Left lobe of liver (tissue), 2 donors: Measurements from ENCODE around the gene CD2AP. TPM values are rescaled to one million over a fixed set of nuclear protein-coding genes. Genes with fewer than 3 reads are reported as not detected.

Experiments used
- ATAC-seq: fragments of 200-7000 bp; cut with Tn5 transposase; one replicate; pipeline ENCODE4 v1.9.1; 2020; ENCODE audit warnings: mild to moderate bottlenecking, moderate library complexity
- DNase-seq: peaks from one replicate; pipeline ENCODE4 v3.0.0-alpha.2; 2020; ENCODE audit warnings: low spot score
- total RNA-seq: library from RNA; stranded (reverse); gene quantifications from one replicate; pipeline ENCODE4 v1.2.1, GENCODE V29; 2021
- donor health status: DM: no; HTN: no; CAD: no; lungs with moderate emphysema.
- donor health status: DM: no; HTN: yes; CAD: no.

Gene CD2AP
- total RNA-seq, 1 donor from 2014 or later, result 10.7 TPM

DNA sequence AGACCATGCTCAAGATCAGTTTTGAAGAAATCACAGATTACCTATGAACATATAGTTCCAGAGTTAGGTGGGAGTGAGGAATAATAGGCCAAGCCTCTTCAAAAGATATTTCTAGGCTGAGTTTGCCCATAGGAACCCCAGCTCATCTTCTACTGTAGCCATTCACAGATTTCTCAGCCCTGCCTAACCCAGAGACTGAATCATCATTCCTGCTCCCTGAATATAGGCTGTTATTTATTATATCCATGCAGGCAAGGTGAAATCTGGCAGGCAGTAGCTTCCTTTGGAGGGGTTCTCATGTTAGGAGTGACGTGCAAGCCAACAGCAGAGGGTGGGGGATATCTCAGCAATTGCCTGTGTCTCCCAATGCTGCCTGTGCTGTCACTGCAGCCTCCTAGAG is 195.2 kb downstream of the CD2AP start:
- no peak for DNase-seq

DNA sequence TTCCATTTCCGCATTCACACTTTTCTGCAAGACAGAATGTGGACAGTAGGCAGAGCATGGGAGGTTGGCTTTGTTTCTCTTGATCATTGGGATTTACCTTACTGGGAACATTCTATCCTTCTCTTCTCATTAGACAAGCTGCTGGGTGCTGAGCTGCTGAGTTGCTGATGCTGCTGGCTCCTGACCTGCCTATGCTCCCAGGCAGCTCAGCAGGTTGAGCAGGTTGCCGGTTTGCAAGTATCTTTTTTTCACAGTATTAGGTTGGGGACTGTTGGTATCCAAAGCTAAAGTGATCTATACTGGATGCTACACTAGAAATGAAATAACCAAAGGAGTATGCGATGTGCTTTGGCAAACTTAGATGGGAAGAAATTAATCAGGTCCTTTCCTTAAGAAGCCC is 197.1 kb downstream of the CD2AP start:
- ATAC-seq (no peak), DNase-seq (no peak)

More for the DNA sequence above, 195.2 kb downstream of the CD2AP start:
- ATAC-seq, result no peak

Other genes starting within 250 kb of the CD2AP start
- gene TNFRSF21, start 167.9 kb upstream of the CD2AP start, total RNA-seq, result 2.8 TPM
- gene ADGRF4, start 220.8 kb downstream of the CD2AP start, total RNA-seq, result not detected